Gastroesophageal sphincter (tissue), 3 donors: ENCODE results near the gene SDK1.

Experiments
- EP300 ChIP-seq: sonication (generic); formaldehyde crosslinking; IDR thresholded peaks from one replicate; pipeline ENCODE4 v1.6.1; 2017; ENCODE audit warnings: antibody characterized with exemption, mild to moderate bottlenecking
- POLR2A ChIP-seq, 2 donors: fragments of 450-650 bp; IDR thresholded peaks; one replicate each; pipeline ENCODE4 v1.6.1; 2017; ENCODE audit warnings: antibody characterized with exemption in 2 of 2, mild to moderate bottlenecking in 2 of 2, moderate library complexity in 1 of 2
- POLR2AphosphoS5 ChIP-seq: sonication (generic); formaldehyde crosslinking; IDR thresholded peaks from one replicate; pipeline ENCODE4 v1.6.1; 2017; ENCODE audit warnings: antibody characterized with exemption
- TF ChIP-seq, protein P1 (sequence below), 4 experiments: fragments of 200-600 bp in 2 of 4; fragments of 450-650 bp in 2 of 4; sonication (generic) in 1 of 4; IDR thresholded peaks; one replicate each; pipeline ENCODE4 v1.5.1; 2017 to 2019; ENCODE audit warnings: antibody characterized with exemption in 4 of 4, mild to moderate bottlenecking in 2 of 4, moderate library complexity in 2 of 4

- no peak for TF ChIP-seq POLR2AphosphoS5
- TF ChIP-seq POLR2A (IDR thresholded peaks at IDR 0.05), result no peak
- TF ChIP-seq, protein P1, sequence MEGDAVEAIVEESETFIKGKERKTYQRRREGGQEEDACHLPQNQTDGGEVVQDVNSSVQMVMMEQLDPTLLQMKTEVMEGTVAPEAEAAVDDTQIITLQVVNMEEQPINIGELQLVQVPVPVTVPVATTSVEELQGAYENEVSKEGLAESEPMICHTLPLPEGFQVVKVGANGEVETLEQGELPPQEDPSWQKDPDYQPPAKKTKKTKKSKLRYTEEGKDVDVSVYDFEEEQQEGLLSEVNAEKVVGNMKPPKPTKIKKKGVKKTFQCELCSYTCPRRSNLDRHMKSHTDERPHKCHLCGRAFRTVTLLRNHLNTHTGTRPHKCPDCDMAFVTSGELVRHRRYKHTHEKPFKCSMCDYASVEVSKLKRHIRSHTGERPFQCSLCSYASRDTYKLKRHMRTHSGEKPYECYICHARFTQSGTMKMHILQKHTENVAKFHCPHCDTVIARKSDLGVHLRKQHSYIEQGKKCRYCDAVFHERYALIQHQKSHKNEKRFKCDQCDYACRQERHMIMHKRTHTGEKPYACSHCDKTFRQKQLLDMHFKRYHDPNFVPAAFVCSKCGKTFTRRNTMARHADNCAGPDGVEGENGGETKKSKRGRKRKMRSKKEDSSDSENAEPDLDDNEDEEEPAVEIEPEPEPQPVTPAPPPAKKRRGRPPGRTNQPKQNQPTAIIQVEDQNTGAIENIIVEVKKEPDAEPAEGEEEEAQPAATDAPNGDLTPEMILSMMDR (IDR thresholded peaks at IDR 0.05), result no peak
- TF ChIP-seq EP300, result no peak
Measured at GRCh38 chr7:3493499-3493898, 192.4 kb downstream of the SDK1 start.
